HG03196 (cell line): Measurements from ENCODE around the gene RBP2.

Source experiments
- ATAC-seq: cut with Tn5 transposase; IDR thresholded peaks from one replicate; pipeline ENCODE4 v1.9.1; 2021; ENCODE audit not compliant: unreplicated experiment

Gene RBP2

GRCh38 chr3:139476348-139476747 lies at the start of gene RBP2:
Gene RBP2 (minus strand): TSS chr3:139476516. CDS start chr3:139476459, 57 bp downstream.
- no peak for ATAC-seq

- ATAC-seq = no peak
Measured at GRCh38 chr3:139524841-139525636, 48.7 kb upstream of the RBP2 start.

GRCh38 chr3:139523718-139524117 lies 47.4 kb upstream of the RBP2 start:
- ATAC-seq = no peak

GRCh38 chr3:139523166-139523565 lies 46.9 kb upstream of the RBP2 start:
- ATAC-seq = no peak

DNA sequence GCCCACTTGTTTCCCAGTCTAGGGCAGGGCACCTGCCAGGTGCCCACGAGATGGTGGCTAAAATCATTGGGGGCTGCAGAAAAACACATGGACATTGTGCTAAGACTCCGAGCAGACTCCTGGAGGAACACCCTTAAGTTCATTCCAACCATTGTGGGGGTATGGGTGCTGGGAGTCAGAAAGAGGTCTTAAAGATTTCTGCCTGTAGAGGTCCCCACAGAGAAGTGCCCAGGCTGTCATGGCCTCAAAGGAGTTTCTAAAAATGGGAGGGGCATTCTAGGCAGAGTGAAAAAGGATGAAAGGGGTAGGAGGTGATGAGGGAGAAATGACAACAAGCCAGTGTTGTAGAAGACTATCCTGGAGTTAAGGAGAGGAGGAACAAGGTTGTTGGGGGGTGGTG lies 46.1 kb upstream of the RBP2 start:
- no peak for ATAC-seq

DNA sequence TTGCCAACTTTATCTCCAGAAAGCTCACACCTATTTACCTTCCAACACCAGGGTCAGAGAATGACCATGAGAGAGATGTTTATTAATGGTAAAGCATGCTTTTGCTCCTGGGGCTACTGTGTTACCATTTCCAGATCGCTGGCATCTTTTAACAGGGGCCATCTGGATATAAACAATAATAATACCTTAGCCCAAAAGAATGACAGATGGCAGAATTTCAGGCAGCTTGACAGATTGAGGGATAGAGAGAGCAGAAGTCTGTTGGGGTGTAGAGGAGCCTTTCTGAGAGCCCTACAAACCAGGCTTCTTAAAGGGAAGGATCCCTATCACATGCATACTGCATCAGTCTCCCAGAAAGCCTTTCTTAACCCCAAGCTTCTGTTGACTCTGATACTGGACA lies 45.5 kb upstream of the RBP2 start:
- ATAC-seq = no peak

DNA sequence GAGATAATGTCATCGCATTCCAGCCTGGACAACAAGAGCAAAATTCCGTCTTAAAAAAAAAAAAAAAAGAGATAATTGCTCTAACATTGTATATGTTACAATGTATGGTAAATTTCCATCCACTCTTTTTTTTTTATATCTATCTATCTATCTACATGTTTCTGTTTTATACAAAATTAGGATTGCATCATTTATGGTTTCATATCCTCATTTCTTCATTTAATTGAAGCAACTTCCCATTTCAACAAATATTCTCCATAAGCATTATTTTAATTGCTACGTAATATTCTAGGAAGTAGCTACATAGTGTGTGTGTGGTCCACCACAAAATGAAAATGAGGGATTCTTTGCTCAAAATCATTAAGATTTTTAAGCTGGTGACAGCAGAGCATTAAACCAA lies 44.8 kb upstream of the RBP2 start:
- no peak for ATAC-seq

GRCh38 chr3:139519998-139520737 lies 43.9 kb upstream of the RBP2 start:
- ATAC-seq = no peak

- ATAC-seq = no peak
Measured at GRCh38 chr3:139518926-139519842, 42.9 kb upstream of the RBP2 start.

GRCh38 chr3:139518306-139518705 lies 42.0 kb upstream of the RBP2 start:
- no peak for ATAC-seq

DNA sequence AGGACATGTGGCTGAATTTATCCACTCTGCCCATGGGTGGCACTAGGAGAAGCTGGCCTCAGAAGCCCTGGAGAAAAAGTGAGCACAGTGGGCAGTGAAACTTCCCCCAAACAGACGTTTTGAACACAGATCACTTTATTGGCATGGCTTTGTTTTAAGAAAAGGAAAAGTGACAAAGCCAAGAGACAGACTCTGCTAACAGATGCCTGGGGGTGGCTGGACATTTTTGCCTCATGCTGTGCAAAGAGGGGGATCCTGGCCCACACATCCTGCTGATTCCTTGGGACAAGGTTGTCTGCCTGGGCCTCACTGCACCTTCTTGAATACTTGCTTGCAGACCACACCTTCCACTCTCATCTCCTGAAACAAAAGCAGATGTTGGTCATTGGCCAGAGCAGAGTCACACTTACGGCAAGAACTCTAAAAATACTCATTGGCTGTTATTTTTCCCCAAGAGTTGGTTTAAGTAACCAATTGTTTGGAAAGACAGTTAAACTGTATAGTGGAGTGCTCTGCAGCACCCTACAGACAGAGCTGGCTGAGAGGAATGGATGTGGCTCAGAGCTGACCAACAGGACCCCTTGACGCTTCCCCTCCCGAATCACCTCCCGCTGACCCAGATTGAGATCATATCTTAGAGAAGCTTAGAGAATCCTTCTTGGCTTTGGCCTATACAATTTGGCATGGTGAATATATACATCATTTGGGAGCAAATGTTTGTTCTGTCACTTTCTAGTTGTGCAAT lies 41.2 kb upstream of the RBP2 start:
- no peak for ATAC-seq

DNA sequence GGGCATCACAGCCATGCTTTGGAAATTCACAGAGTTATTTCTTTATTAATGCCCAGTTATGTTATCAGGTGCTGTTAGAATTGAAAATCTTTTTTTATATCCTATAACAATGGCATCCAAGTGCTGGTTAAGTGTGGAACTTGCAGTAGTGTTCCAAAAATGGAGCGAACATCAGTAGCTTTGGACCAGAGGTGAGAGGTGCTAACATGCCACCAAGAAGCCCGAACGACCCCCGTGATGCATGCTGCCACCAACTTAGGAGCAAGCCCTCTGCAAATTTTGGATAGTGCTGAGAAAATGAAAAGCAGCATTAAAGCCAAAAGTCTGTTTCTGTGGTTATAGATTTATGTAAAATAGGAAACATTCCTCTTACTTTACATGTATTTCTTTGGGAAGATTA lies 38.4 kb upstream of the RBP2 start:
- no peak for ATAC-seq

GRCh38 chr3:139509631-139510030 lies 33.3 kb upstream of the RBP2 start:
- ATAC-seq = no peak

DNA sequence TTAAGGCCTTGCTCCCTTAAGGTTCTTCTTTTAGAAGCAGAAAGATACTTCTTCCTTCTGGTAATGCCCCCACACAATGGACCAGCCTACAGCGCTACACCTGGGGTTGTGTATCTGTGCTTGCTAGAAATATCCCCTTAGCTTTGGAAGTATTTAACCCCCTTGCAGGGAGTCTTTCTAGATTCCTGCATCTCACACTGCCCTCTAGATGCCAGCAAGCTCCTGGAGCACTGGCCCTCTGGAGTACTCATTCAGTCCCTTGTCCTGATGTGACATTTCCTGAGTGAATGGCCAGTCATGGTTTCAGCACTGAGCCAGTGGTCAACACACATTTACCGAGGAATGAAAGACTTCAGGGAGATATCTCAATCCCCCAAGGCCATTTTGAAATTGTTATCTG lies 30.4 kb upstream of the RBP2 start:
- ATAC-seq = no peak

GRCh38 chr3:139505829-139506386 lies 29.6 kb upstream of the RBP2 start:
- no peak for ATAC-seq

- ATAC-seq = no peak
Measured at GRCh38 chr3:139499536-139499935, 23.2 kb upstream of the RBP2 start.

DNA sequence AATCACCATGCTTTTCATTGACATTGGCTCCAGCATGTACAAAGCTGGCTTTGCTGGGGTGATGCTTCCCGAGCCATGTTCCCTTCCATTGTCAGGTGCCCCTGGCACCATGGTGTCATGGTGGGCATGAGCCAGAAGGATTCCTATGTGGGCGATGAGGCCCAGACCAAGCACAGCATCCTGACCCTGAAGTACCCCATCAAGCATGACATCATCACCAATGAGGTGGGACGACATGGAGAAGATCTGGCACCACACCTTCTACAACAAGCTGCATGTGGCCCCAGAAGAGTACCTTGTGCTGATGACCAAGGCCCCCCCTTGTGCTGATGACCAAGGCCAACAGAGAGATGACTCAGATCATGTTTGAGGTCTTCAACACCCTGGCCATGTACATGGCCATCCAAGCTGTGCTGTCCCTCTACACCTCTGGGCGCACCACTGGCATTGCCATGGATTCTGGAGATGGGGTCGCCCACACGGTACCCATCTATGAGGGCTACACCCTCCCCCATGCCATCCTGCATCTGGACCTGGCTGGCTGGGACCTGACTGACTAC lies 17.6 kb upstream of the RBP2 start:
- ATAC-seq = no peak

DNA sequence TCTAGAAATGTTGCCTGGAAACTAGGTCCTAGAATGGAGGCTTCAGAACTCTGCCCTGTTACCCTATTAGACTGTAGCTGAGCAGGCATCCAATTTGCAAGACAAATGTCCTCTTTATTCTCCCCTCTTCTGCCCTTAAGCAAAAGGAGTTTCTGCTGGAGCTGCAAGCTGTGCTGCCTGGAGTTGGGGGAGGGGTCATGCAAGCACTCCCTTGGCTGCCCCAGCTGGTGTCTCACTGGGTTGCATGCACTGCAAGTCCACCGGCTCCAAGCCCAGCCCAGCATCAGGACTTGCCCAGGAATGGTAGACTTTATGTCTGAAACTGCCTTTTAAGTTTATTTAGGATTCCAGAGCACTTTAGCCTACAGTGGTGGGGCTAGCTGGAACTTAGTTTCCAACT lies 15.7 kb upstream of the RBP2 start:
- no peak for ATAC-seq

- ATAC-seq = no peak
Measured at GRCh38 chr3:139491027-139491700, 14.8 kb upstream of the RBP2 start.

DNA sequence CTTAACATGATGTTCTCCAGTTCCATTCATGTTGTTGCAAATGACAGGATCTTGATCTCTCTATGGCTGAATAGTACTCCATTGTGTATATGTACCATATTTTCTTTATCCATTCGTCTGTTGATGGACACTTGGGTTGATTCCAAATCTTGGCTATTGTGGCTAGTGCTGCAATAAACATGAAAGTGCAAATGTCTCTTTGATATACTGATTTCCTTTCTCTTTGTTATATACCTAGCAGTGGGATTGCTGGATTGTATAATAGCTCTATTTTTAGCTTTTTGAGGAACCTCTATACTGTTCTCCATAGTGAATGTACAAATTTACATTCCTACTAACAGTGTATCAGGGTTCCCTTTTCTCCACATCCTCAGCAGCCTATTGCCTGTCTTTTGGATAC lies 5.9 kb upstream of the RBP2 start:
- no peak for ATAC-seq
